Liver (tissue), 9 donors: ENCODE results near the gene CAPN1. TPM values are rescaled to one million over a fixed set of nuclear protein-coding genes. Genes with fewer than 3 reads are reported as not detected.

Experiments
- DNase-seq: peaks from one replicate; pipeline ENCODE4 v3.0.0-alpha.2; 2017; ENCODE audit warnings: low spot score
- H3K27ac ChIP-seq, 2 donors: one replicate each; pipeline ENCODE4 v1.7.0; 2013; ENCODE audit warnings: inconsistent platforms in 2 of 2, low read length in 2 of 2, control low read depth in 1 of 2, low read depth in 1 of 2, mild to moderate bottlenecking in 1 of 2
- H3K27me3 ChIP-seq, 4 donors: one replicate each; pipeline versions ENCODE4 v1.6.1 to v1.7.0; 2013; ENCODE audit warnings: low read length in 3 of 4, inconsistent platforms in 1 of 4, mild to moderate bottlenecking in 1 of 4, moderate library complexity in 1 of 4; ENCODE audit not compliant: control insufficient read depth in 4 of 4, insufficient read depth in 4 of 4
- H3K36me3 ChIP-seq, 4 donors: one replicate each; pipeline versions ENCODE4 v1.6.1 to v1.7.0; 2013; ENCODE audit warnings: low read length in 3 of 4, mild to moderate bottlenecking in 3 of 4, low read depth in 1 of 4, moderate library complexity in 1 of 4; ENCODE audit not compliant: control insufficient read depth in 4 of 4, insufficient read depth in 3 of 4
- H3K4me1 ChIP-seq, 4 donors: one replicate each; pipeline versions ENCODE4 v1.6.1 to v1.7.0; 2013; ENCODE audit warnings: low read length in 3 of 4, mild to moderate bottlenecking in 3 of 4, moderate library complexity in 1 of 4; ENCODE audit not compliant: control insufficient read depth in 4 of 4, insufficient read depth in 4 of 4
- H3K4me3 ChIP-seq, 3 donors: one replicate each; pipeline versions ENCODE4 v1.6.1 to v1.7.0; 2013; ENCODE audit warnings: low read length in 3 of 3, control low read depth in 1 of 3, low read depth in 1 of 3, mild to moderate bottlenecking in 1 of 3
- H3K9ac ChIP-seq, 2 donors: one replicate each; pipeline ENCODE4 v1.7.0; 2013; ENCODE audit warnings: low read length in 2 of 2, mild to moderate bottlenecking in 2 of 2, moderate library complexity in 2 of 2, control low read depth in 1 of 2, low read depth in 1 of 2
- H3K9me3 ChIP-seq, 4 donors: one replicate each; pipeline versions ENCODE4 v1.6.1 to v1.7.0; 2013; ENCODE audit warnings: low read length in 3 of 4; ENCODE audit not compliant: control insufficient read depth in 4 of 4
- EGR1 ChIP-seq, 2 donors: IDR thresholded peaks; 2 replicates each; pipeline ENCODE4 v1.6.1; 2016 to 2018; ENCODE audit warnings: antibody characterized with exemption in 2 of 2, low read depth in 2 of 2
- FOXA1 ChIP-seq: IDR thresholded peaks from 2 replicates; pipeline ENCODE4 v1.6.1; 2016; ENCODE audit warnings: antibody characterized with exemption
- GABPA ChIP-seq, 2 donors: IDR thresholded peaks in 1 of 2; conservative IDR thresholded peaks in 1 of 2; 2 replicates each; pipeline ENCODE4 v1.6.1; 2016; ENCODE audit warnings: antibody characterized with exemption in 2 of 2, mild to moderate bottlenecking in 1 of 2, moderate library complexity in 1 of 2
- HNF4G ChIP-seq: IDR thresholded peaks from 2 replicates; pipeline ENCODE4 v1.6.1; 2016; ENCODE audit warnings: antibody characterized with exemption
- JUND ChIP-seq, 2 donors: IDR thresholded peaks; 2 replicates each; pipeline ENCODE4 v1.6.1; 2016; ENCODE audit warnings: antibody characterized with exemption in 2 of 2
- NR2F2 ChIP-seq: IDR thresholded peaks from 2 replicates; pipeline ENCODE4 v1.6.1; 2016; ENCODE audit warnings: antibody characterized with exemption
- RAD21 ChIP-seq, 2 donors: IDR thresholded peaks; 2 replicates each; pipeline ENCODE4 v1.6.1; 2016; ENCODE audit warnings: antibody characterized with exemption in 2 of 2, mild to moderate bottlenecking in 2 of 2
- RXRA ChIP-seq, 2 donors: IDR thresholded peaks; 2 replicates each; pipeline ENCODE4 v1.6.1; 2017 to 2018; ENCODE audit warnings: antibody characterized with exemption in 2 of 2, mild to moderate bottlenecking in 1 of 2
- SP1 ChIP-seq: IDR thresholded peaks from 2 replicates; pipeline ENCODE4 v1.6.1; 2018; ENCODE audit warnings: antibody characterized with exemption, mild to moderate bottlenecking
- TAF1 ChIP-seq: conservative IDR thresholded peaks from 2 replicates; pipeline ENCODE4 v1.6.1; 2016; ENCODE audit warnings: antibody characterized with exemption, mild to moderate bottlenecking
- WGBS: extraction: QIAGEN DNeasy Blood & Tissue Kit; methylation state at CpG from one replicate; pipeline ENCODE4 v1.1.7; 2013; 5-methylcytosine and 5-hydroxymethylcytosine counted together
- polyA plus RNA-seq, 2 donors: library from polyadenylated mRNA; stranded (reverse) in 1 of 2; unstranded in 1 of 2; fragments of 200-250 nt in 1 of 2; fragments of >200 nt in 1 of 2; fragmentation: Nextera tagmentation in 1 of 2; extraction: Ambion mirVana in 1 of 2; gene quantifications; one replicate each; pipeline versions ENCODE4 v1.2.1 to v1.2.3, GENCODE V29; 2013 to 2015
- total RNA-seq, 2 donors: library from RNA; depleted of rRNA; stranded (reverse); fragments of >200 nt; gene quantifications; one replicate each; pipeline ENCODE4 v1.2.3, GENCODE V29; 2014
- TF ChIP-seq, protein P1 (sequence below): IDR thresholded peaks from 2 replicates; pipeline ENCODE4 v1.6.1; 2016; ENCODE audit warnings: antibody characterized with exemption
- TF ChIP-seq, protein P2 (sequence below): fragments of 150-350 bp; IDR thresholded peaks from 2 replicates; pipeline ENCODE4 v1.5.1; 2017; ENCODE audit warnings: improper control_type of control experiment, low read depth, low read length; ENCODE audit not compliant: missing input control
- TF ChIP-seq, protein P3 (sequence below): IDR thresholded peaks from 2 replicates; pipeline ENCODE4 v1.6.1; 2016; ENCODE audit warnings: antibody characterized with exemption
- TF ChIP-seq, protein P4 (sequence below): IDR thresholded peaks from 2 replicates; pipeline ENCODE4 v1.6.1; 2016; ENCODE audit warnings: antibody characterized with exemption, mild to moderate bottlenecking
- donor health status: healthy.
- donor health status: healthy.
- donor health status: healthy.
- donor health status: healthy.
- donor health status: healthy.

The CAPN1 gene
- total RNA-seq = 100 to 1,000 TPM in 1 of 2 donors, 10 to 100 TPM in 1; 81.7 to 183 TPM
- polyA plus RNA-seq = 10 to 100 TPM; 39.6 to 48.4 TPM

DNA sequence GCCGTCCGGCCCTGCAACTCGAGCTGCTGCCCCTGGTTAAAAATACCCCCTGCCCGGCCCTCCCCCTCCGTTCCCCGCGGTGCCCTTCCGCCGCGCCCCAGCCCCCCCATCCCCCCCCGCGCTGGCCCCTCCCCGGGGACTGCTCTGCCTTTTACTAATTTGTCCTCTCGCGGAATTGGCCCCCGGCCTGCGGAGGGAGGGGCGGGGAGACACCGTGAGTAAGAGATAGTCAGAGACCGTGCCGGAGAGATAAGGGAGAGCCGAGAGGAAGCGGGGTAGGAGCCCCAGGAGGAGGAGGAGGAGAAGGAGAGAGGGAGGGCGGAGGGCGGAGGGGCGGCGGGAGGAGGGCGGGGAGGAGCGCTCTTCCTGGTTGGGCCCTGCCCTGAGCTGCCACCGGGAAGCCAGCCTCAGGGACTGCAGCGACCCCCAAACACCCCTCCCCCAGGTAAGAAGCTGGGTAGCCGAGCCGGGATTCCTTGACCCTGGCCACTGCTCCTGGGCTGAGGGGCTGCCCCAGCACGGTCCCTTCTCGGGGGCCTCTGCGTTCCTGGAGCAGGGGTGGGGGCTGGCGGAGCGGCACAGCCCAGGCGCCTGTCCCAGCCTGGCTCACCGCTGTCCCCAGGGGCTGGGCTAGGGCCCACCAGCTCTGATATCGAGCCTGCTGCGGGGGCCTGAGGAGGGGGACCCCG lies at the start of gene CAPN1:
TSS of gene CAPN1 (plus strand) at position 360 of the 689 bp plus-strand sequence. CDS start 774 bp downstream, outside the sequence.
- peak within 1 kb of the TSS; percentile 76 to 77 for H3K27ac ChIP-seq
- H3K9me3 ChIP-seq = no peaks in the 10 kb centered on the region
- H3K9ac ChIP-seq = peak within 1 kb of the TSS; percentile 43 to 66
- peaks cover 6 to 23% (median 15%) of the 10 kb centered on the region in 4 donors for H3K4me1 ChIP-seq
- peaks cover 3 to 14% (median 8%) of the 10 kb centered on the region in 4 donors for H3K36me3 ChIP-seq
- DNase-seq = peak; percentile 84
- TF ChIP-seq TAF1 = no peak
- no peak for TF ChIP-seq RAD21 (IDR thresholded peaks at IDR 0.05)
- TF ChIP-seq JUND (IDR thresholded peaks at IDR 0.05) = no peak
- TF ChIP-seq, protein P1, sequence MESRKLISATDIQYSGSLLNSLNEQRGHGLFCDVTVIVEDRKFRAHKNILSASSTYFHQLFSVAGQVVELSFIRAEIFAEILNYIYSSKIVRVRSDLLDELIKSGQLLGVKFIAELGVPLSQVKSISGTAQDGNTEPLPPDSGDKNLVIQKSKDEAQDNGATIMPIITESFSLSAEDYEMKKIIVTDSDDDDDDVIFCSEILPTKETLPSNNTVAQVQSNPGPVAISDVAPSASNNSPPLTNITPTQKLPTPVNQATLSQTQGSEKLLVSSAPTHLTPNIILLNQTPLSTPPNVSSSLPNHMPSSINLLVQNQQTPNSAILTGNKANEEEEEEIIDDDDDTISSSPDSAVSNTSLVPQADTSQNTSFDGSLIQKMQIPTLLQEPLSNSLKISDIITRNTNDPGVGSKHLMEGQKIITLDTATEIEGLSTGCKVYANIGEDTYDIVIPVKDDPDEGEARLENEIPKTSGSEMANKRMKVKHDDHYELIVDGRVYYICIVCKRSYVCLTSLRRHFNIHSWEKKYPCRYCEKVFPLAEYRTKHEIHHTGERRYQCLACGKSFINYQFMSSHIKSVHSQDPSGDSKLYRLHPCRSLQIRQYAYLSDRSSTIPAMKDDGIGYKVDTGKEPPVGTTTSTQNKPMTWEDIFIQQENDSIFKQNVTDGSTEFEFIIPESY = no peak
- no peak for TF ChIP-seq RXRA (IDR thresholded peaks at IDR 0.05)
- TF ChIP-seq, protein P2, sequence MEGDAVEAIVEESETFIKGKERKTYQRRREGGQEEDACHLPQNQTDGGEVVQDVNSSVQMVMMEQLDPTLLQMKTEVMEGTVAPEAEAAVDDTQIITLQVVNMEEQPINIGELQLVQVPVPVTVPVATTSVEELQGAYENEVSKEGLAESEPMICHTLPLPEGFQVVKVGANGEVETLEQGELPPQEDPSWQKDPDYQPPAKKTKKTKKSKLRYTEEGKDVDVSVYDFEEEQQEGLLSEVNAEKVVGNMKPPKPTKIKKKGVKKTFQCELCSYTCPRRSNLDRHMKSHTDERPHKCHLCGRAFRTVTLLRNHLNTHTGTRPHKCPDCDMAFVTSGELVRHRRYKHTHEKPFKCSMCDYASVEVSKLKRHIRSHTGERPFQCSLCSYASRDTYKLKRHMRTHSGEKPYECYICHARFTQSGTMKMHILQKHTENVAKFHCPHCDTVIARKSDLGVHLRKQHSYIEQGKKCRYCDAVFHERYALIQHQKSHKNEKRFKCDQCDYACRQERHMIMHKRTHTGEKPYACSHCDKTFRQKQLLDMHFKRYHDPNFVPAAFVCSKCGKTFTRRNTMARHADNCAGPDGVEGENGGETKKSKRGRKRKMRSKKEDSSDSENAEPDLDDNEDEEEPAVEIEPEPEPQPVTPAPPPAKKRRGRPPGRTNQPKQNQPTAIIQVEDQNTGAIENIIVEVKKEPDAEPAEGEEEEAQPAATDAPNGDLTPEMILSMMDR = no peak
- TF ChIP-seq, protein P3, sequence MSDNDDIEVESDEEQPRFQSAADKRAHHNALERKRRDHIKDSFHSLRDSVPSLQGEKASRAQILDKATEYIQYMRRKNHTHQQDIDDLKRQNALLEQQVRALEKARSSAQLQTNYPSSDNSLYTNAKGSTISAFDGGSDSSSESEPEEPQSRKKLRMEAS = no peak
- TF ChIP-seq EGR1 (IDR thresholded peaks at IDR 0.05; ENCODE audit: low read depth in 2 of 2) = no peak
- no peak for TF ChIP-seq HNF4G
- TF ChIP-seq, protein P4, sequence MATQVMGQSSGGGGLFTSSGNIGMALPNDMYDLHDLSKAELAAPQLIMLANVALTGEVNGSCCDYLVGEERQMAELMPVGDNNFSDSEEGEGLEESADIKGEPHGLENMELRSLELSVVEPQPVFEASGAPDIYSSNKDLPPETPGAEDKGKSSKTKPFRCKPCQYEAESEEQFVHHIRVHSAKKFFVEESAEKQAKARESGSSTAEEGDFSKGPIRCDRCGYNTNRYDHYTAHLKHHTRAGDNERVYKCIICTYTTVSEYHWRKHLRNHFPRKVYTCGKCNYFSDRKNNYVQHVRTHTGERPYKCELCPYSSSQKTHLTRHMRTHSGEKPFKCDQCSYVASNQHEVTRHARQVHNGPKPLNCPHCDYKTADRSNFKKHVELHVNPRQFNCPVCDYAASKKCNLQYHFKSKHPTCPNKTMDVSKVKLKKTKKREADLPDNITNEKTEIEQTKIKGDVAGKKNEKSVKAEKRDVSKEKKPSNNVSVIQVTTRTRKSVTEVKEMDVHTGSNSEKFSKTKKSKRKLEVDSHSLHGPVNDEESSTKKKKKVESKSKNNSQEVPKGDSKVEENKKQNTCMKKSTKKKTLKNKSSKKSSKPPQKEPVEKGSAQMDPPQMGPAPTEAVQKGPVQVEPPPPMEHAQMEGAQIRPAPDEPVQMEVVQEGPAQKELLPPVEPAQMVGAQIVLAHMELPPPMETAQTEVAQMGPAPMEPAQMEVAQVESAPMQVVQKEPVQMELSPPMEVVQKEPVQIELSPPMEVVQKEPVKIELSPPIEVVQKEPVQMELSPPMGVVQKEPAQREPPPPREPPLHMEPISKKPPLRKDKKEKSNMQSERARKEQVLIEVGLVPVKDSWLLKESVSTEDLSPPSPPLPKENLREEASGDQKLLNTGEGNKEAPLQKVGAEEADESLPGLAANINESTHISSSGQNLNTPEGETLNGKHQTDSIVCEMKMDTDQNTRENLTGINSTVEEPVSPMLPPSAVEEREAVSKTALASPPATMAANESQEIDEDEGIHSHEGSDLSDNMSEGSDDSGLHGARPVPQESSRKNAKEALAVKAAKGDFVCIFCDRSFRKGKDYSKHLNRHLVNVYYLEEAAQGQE = no peak
- H3K27me3 ChIP-seq = no peaks in the 10 kb centered on the region
- WGBS = 1% methylated on average over 43 of the region's 43 CpGs
- H3K4me3 ChIP-seq = peak within 1 kb of the TSS; percentile 82 to 91 (median 90)

DNA sequence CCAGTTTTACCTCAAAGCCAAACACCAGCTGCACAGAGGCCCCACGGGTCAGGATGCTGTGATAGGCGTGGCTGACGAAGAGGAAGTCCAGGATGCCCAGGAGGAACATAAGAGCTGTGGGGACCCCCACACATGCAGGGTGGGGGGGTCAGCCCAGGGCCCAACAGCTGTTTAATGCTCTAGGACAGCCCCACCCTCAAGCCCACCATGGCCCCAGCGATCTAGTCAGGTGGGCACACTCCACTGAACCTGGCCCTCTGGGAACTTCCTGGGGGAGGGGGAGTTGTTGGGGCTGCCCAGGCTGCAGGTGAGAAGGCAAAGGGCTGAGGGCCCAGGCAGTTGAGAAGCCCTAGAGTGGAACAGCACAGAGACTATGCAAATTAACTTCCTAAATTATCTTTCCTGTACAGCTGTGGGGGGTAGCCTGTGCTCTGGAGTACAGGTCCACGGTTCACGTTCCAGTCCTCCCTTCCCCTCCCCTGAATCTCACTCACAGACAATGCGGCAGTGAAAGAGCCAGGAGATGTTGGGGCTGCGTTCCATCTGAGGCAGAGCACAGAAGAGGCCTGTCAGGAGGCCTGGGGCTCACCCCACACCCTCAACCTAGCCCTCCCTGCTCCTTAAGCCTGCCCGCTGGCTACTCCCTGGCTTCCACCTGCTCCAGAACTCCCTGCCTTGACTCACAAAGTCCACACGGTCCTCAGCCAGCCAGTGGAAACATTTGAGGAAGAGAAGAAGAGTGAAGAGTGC lies 49.3 kb upstream of the CAPN1 start:
- H3K9me3 ChIP-seq = no peaks in the 10 kb centered on the region
- no peak overlapping the region for H3K4me3 ChIP-seq
- H3K27ac ChIP-seq = peak overlapping the region in 1 of 2 donors; percentile 99
- peaks cover 0 to 46% (median 30%) of the 10 kb centered on the region in 4 donors for H3K4me1 ChIP-seq
- H3K9ac ChIP-seq = peak overlapping the region in 1 of 2 donors; percentile 13
- DNase-seq = no peak
- no peaks in the 10 kb centered on the region for H3K27me3 ChIP-seq
- 71% methylated on average over 10 of the region's 10 CpGs for WGBS
- TF ChIP-seq FOXA1 = no peak
- no peak for TF ChIP-seq HNF4G
- no peak for TF ChIP-seq TAF1
- no peak for TF ChIP-seq RXRA (IDR thresholded peaks at IDR 0.05)
- no peak for TF ChIP-seq RAD21 (IDR thresholded peaks at IDR 0.05)
- TF ChIP-seq SP1 = no peak
- no peak for TF ChIP-seq NR2F2
- no peak for TF ChIP-seq EGR1 (IDR thresholded peaks at IDR 0.05; ENCODE audit: low read depth in 2 of 2)
- no peak for TF ChIP-seq GABPA (IDR thresholded peaks at IDR 0.05 in 1 of 2, conservative IDR thresholded peaks at IDR 0.05 in 1 of 2)
- peaks cover 40 to 55% (median 44%) of the 10 kb centered on the region in 4 donors for H3K36me3 ChIP-seq
